Activated CD4-positive, alpha-beta T cell treated with anti-CD3 and anti-CD28 coated beads for 36 hours (primary cell): Measurements from ENCODE around the gene DKK3. TPM values are rescaled to one million over a fixed set of nuclear protein-coding genes. Genes with fewer than 3 reads are reported as not detected.

Experiments
- ATAC-seq: fragments of 200-7000 bp; cut with Tn5 transposase; one replicate; pipeline ENCODE4 v1.10.0; 2021; ENCODE audit warnings: mild to moderate bottlenecking, moderate library complexity
- CTCF ChIA-PET: fragments of 350-600 bp; sonication (Branson Sonifier 250); formaldehyde crosslinking; loops from one replicate; lab custom pipeline; 2021; ENCODE audit warnings: antibody characterized with exemption; lab: Charles Lee
- POLR2A ChIA-PET: fragments of 350-600 bp; sonication (Branson Sonifier 250); formaldehyde crosslinking; loops from one replicate; lab custom pipeline; 2021; ENCODE audit warnings: antibody characterized with exemption, inconsistent platforms; lab: Charles Lee
- DNase-seq: peaks from one replicate; pipeline ENCODE4 v3.0.0-alpha.2; 2020
- H3K27ac Mint-ChIP-seq: one replicate; pipeline ENCODE4 v1.8.0; 2021; ENCODE audit warnings: mixed read lengths
- H3K27me3 Mint-ChIP-seq: one replicate; pipeline ENCODE4 v1.8.0; 2021; ENCODE audit warnings: mixed read lengths
- H3K36me3 Mint-ChIP-seq: one replicate; pipeline ENCODE4 v1.8.0; 2021; ENCODE audit warnings: low read depth, mixed read lengths
- H3K4me1 Mint-ChIP-seq: one replicate; pipeline ENCODE4 v1.8.0; 2021; ENCODE audit warnings: mixed read lengths
- H3K4me3 Mint-ChIP-seq: one replicate; pipeline ENCODE4 v1.8.0; 2021; ENCODE audit warnings: mild to moderate bottlenecking, moderate library complexity, mixed read lengths
- H3K9me3 Mint-ChIP-seq: one replicate; pipeline ENCODE4 v1.8.0; 2021; ENCODE audit warnings: low read depth, mixed read lengths
- intact Hi-C, 2 experiments: fragments of 100-400 bp; cut with DNase I in 1 of 2; cut with micrococcal nuclease in 1 of 2; formaldehyde crosslinking; loops; one replicate each; pipeline versions ENCODE4 v1.14.2 to v1.15.1; 2022 to 2024; cut with DNase I, micrococcal nuclease
- total RNA-seq, 2 experiments: library from RNA; stranded (reverse); gene quantifications; one replicate each; pipeline ENCODE4 v1.2.3, GENCODE V29; 2021

The DKK3 gene
- total RNA-seq, 2 experiments from 2014 or later, result not detected

DNA sequence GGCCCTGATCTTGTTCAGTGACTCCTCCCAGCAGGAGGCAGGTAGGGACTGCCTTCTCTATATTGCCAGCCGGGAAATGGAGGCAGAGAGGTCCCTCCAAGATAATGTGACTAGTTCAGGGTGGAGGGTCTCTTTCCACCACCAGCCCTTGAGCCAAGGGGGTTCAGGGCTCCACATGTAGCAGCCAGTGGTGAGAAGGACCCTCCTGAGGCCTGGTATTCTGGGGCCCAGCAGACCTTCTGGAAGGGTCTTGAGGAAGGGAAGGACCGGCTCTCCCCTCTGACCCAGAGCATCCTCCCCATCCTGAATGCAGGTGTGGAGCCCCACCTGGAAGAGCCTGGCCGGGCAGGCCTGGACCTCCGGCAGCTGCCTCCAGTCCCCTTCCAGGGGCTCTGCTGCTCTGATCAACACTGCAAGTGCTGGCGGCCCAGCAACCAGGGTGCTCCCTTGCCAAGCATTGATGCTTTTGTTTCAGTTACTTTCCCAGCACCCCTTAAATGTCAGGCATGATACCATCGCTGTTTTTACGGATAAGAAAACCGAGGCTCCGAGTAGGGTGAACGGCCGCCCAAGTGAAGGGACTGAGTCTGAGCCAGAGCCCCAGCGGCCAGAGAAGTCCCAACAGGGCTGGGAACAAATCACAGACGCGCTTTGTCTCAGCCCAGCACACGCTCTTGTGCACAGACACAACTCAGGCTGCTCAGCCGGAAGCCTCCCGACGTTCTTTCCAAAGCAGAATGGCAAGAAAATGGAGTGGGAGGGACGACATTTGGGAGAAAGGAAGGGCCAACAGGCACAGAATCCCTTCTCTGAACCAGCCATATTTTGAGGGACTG is 38.8 kb downstream of the DKK3 start:
- POLR2A ChIA-PET, result no interaction called here
- DNase-seq (no peak), ATAC-seq (no peak)
- no peak overlapping the region for H3K4me3 Mint-ChIP-seq
- peaks cover 2% of the 10 kb centered on the region for H3K4me1 Mint-ChIP-seq
- no peaks in the 10 kb centered on the region for H3K36me3 Mint-ChIP-seq
- intact Hi-C loops, result no loop called here
- H3K27ac Mint-ChIP-seq, result no peak overlapping the region
- peaks cover 2% of the 10 kb centered on the region for H3K27me3 Mint-ChIP-seq
- CTCF ChIA-PET, result interaction anchor here (0.5 kb wide), 1 partner anchor 1274 kb away, joined by 4 read pairs; no protein-coding TSS in a partner anchor
- no peaks in the 10 kb centered on the region for H3K9me3 Mint-ChIP-seq

DNA sequence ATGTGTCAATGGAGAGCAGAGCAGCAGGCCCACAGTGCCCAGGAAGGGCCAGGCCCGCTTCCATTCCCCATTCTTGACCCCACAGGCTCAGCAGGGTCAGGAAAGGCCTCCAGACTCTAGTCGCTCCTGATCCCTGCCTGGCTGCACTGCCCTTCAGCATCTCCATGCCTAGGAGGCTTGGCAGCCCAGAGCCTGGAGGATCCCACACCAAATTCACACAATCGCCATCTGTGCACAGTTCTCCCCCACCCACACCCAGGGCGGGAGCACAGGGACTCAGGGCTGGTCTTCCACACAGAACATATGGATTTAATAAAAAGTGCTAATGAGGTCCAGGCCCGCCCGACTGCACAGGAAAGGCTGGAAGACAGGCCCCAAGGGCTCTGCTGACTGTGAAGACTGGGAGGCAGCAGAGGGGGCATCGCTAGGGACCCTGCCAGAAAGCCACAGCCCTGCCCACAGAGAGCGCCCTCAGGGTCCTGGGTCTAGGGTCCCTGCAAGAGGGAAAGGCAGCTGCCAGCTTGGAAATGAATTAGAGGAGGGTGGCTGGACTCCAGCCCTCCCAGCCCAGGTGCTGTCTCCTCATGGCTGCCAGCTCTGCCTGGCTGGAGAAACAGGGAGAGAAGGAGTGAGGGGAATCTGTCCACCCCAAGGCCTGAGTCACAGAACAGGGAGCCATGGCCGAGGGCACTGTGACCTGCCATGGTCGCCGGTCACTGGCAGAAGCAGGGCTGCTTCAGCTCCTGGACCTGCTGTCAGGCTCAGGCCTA is 39.7 kb downstream of the DKK3 start:
- Mint-ChIP-seq H3K4me1 (peaks cover 2% of the 10 kb centered on the region), H3K36me3 (no peaks in the 10 kb centered on the region), H3K9me3 (no peaks in the 10 kb centered on the region), H3K27me3 (peaks cover 2% of the 10 kb centered on the region), H3K4me3 (no peak overlapping the region), H3K27ac (no peak overlapping the region)
- DNase-seq (no peak), ATAC-seq (no peak)
- intact Hi-C loops, result no loop called here
- POLR2A ChIA-PET, result no interaction called here
- CTCF ChIA-PET, result interaction anchor here (0.5 to 3.4 kb wide), 3 partner anchors 10 to 1273 kb away, joined by 3 to 14 read pairs (median 4); no protein-coding TSS in a partner anchor

DNA sequence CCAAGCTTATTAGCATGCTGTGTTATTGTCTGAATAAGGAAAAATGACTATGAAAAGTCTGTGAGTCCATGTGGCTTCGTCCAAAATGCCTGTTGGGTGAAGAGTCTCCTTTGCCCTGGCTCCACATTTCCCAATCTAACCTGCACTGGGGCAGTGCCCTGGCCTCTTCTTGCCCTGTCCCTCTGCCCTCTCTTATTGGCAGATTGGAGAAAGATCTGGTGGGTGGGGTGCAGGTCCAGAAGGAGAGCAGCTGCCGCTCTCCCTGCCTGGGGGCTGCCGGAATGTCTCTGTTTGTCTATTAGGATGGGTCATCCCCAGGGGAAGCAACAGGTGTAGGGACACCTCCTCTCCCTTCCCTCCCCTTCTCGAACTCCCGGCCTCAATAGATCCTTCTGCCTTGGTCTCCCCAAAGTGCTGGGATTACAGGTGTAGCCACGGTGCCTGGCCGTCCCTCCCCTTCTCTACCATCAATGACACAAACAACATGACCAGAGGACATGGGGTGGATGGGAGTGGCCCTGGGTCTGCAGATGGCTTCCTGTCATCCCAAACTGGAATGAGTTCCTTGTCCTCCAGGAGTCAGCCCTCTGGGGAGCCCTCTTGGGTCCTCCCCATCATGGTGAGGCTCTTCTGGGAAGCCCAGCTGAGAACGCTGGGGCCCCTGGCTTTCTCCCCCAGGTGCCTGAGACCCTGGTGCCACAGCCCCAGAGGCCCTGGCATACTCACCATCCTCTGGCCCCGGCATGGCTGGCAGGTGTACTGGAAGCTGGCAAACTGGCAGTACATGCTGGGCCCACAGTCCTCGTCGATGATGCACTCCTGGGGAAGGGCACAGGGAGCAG is 40.5 kb downstream of the DKK3 start:
- ATAC-seq (no peak), DNase-seq (no peak)
- Mint-ChIP-seq H3K27ac (no peak overlapping the region), H3K9me3 (no peaks in the 10 kb centered on the region), H3K36me3 (no peaks in the 10 kb centered on the region), H3K27me3 (peaks cover 2% of the 10 kb centered on the region), H3K4me3 (no peak overlapping the region), H3K4me1 (peaks cover 2% of the 10 kb centered on the region)
- intact Hi-C loops, result loop anchor here (1.0 to 2.0 kb wide), 2 partner anchors 169 kb away; no protein-coding TSS in a partner anchor
- ChIA-PET POLR2A (no interaction called here), CTCF (interaction anchor here (0.6 to 3.4 kb wide), 10 partner anchors 10 to 410 kb away, joined by 3 to 14 read pairs (median 6); no protein-coding TSS in a partner anchor)

DNA sequence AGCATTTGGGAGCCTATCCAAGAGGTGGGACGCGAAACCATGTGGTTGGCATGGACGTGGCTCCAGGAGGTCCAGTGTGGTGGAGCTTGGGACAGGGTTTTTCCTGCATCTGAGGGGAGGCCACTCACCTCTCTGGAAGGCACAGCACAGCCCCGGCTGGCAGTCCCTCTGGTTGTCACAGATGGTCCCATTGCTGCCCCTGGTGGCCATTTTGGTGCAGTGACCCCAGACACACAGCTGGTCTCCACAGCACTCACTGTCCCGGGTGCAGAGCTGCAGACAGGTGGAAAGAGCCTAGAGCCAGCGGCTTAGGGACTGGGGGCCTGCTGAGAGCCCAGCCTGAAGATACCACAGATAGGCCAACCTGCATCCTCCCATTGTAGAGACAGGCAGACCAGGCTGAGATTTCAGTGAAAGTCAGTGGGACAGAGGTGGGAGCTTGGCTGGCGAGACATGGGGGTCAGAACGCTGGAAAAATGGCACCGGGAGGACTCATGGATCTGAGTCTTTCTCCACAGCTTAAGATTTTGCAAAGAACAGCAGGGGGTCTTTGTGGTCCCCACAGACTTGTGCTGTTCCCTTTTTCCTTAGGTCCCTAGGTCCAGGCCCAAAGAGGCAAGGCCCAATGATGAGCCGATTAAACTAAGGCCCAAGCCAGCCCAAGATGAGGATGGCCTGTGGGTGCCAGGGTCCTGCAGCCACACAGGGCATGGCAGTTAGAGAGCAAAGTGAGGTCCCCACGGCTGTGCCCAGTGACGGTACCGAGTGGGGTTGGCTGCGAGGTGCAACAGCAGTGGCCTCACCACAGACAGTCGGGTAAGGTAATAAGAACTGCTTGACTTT is 41.4 kb downstream of the DKK3 start:
- H3K36me3 Mint-ChIP-seq, result no peaks in the 10 kb centered on the region
- POLR2A ChIA-PET, result no interaction called here
- intact Hi-C loops, result loop anchor here (1.0 to 2.0 kb wide), 2 partner anchors 168 kb away; no protein-coding TSS in a partner anchor
- peaks cover 2% of the 10 kb centered on the region for H3K27me3 Mint-ChIP-seq
- CTCF ChIA-PET, result interaction anchor here (0.5 to 3.4 kb wide), 22 partner anchors 9 to 366 kb away, joined by 3 to 14 read pairs (median 4); no protein-coding TSS in a partner anchor
- H3K9me3 Mint-ChIP-seq, result no peaks in the 10 kb centered on the region
- ATAC-seq (peak; percentile 98), DNase-seq (peak; percentile 86)
- peaks cover 4% of the 10 kb centered on the region for H3K4me1 Mint-ChIP-seq
- no peak overlapping the region for H3K4me3 Mint-ChIP-seq
- no peak overlapping the region for H3K27ac Mint-ChIP-seq

DNA sequence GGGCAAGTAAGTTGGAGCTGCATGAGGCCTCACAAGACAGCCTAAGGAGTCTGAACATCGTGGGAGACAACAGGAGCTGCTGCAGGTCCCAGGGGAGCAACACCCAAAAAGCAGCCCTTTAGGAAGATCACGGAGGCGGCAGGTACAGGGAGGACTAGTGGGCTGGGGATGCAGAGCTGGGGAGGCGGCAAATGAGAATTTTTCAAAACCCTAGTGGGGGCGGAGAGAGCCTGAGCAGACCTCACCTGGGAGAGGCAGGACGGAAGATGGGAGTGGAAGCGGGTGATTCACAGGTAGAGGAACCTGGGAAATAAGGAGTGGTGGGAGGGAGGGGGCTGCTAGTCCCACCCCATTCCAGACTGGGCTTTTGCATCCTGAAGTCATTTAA is 42.1 kb downstream of the DKK3 start:
- H3K36me3 Mint-ChIP-seq, result no peaks in the 10 kb centered on the region
- POLR2A ChIA-PET, result no interaction called here
- CTCF ChIA-PET, result interaction anchor here (0.5 to 3.4 kb wide), 16 partner anchors 8 to 168 kb away, joined by 3 to 14 read pairs (median 5); no protein-coding TSS in a partner anchor
- H3K4me3 Mint-ChIP-seq, result no peak overlapping the region
- DNase-seq (no peak), ATAC-seq (no peak)
- no peaks in the 10 kb centered on the region for H3K9me3 Mint-ChIP-seq
- H3K27me3 Mint-ChIP-seq, result peaks cover 2% of the 10 kb centered on the region
- peaks cover 5% of the 10 kb centered on the region for H3K4me1 Mint-ChIP-seq
- intact Hi-C loops, result loop anchor here in 1 of 2 experiments (2.0 kb wide), 1 partner anchor 168 kb away; no protein-coding TSS in a partner anchor
- H3K27ac Mint-ChIP-seq, result no peak overlapping the region

DNA sequence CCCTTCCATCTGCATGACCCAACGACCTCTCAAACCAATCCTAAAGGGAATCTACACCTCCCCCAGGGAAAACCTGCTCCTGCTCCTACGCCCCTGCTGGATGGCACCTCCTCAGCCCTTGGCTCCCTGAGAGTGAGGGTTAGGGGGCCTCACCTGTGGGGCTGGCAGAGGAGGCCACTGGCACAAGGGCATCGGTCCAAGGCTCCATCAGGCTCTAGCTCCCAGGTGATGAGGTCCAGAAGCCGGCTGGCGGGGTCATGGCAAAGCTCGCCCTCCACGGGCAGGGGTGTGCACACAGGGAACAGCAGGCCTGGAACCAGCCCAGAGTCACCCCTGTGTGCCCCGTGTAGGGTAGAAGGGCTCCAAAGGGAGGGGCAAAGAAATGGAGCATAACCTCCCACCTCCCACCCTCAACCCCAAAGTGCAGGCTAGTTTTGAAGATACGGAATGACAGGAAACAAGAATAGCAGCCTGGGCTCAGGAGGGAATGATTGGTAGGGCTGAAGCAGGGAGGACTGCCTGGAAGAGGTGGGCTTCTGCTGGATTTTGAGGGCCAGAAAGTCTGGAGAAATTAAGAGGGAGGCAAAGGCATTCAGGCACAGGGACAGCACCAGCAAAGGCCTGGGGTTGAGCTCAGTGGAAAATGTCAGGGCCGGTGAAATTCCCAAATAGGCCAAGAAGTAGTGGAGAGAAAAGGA is 42.6 kb downstream of the DKK3 start:
- intact Hi-C loops, result loop anchor here in 1 of 2 experiments (2.0 kb wide), 1 partner anchor 167 kb away; no protein-coding TSS in a partner anchor
- Mint-ChIP-seq H3K27ac (no peak overlapping the region), H3K4me3 (no peak overlapping the region), H3K9me3 (no peaks in the 10 kb centered on the region), H3K27me3 (peaks cover 2% of the 10 kb centered on the region), H3K4me1 (peaks cover 11% of the 10 kb centered on the region), H3K36me3 (no peaks in the 10 kb centered on the region)
- POLR2A ChIA-PET, result no interaction called here
- ATAC-seq, result no peak
- CTCF ChIA-PET, result interaction anchor here (0.6 to 3.4 kb wide), 8 partner anchors 7 to 177 kb away, joined by 3 to 14 read pairs (median 4); no protein-coding TSS in a partner anchor
- DNase-seq, result no peak

DNA sequence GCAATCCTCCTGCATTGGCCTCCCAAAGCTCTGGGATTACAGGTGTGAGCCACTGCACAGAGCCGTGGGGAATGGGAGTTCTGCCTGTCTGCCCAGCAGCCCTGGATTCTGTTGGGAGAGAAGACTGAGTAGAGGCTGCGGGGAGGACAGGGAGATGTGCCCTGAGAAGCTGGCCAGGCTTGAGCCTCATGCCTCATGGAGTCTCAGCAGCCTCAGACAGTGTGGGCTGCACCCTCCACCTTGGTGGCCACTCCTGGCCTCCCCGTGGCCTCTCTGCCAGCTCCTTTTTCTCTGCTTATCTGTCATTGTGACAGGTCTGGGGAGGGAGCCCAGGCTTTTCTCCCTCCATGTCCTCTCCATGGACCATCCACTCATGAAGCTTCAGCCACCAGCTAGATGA is 43.2 kb downstream of the DKK3 start:
- POLR2A ChIA-PET, result no interaction called here
- intact Hi-C loops, result no loop called here
- ATAC-seq, result no peak
- Mint-ChIP-seq H3K4me3 (no peak overlapping the region), H3K27ac (no peak overlapping the region), H3K36me3 (no peaks in the 10 kb centered on the region), H3K27me3 (peaks cover 2% of the 10 kb centered on the region), H3K4me1 (peaks cover 17% of the 10 kb centered on the region), H3K9me3 (no peaks in the 10 kb centered on the region)
- DNase-seq, result no peak
- CTCF ChIA-PET, result interaction anchor here (0.6 to 3.4 kb wide), 3 partner anchors 7 to 177 kb away, joined by 3 to 14 read pairs (median 3); no protein-coding TSS in a partner anchor

DNA sequence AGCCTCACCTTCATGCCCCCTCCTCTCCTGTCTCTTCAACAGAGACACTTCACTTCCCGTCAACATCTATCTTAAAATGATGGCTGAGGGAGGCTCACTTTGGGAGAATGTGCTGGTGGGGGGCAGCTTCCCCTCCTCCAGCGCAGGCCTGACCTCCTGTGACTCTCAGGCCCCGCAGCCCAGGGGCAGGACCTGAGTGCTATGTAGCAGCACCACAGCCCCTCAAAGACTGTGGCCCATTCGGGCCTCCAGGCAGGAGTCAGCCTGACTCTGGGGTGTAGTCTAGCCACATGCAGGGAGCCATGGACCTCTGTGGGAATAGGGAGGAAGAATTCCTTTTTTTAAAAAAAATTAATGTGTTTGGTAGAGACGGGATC is 43.7 kb downstream of the DKK3 start:
- intact Hi-C loops, result no loop called here
- DNase-seq (no peak), ATAC-seq (no peak)
- POLR2A ChIA-PET, result no interaction called here
- H3K27ac Mint-ChIP-seq, result no peak overlapping the region
- H3K36me3 Mint-ChIP-seq, result no peaks in the 10 kb centered on the region
- H3K4me3 Mint-ChIP-seq, result no peak overlapping the region
- no peaks in the 10 kb centered on the region for H3K9me3 Mint-ChIP-seq
- peaks cover 2% of the 10 kb centered on the region for H3K27me3 Mint-ChIP-seq
- CTCF ChIA-PET, result interaction anchor here (1.1 kb wide), 1 partner anchor 166 kb away, joined by 3 read pairs; no protein-coding TSS in a partner anchor
- H3K4me1 Mint-ChIP-seq, result peaks cover 21% of the 10 kb centered on the region

DNA sequence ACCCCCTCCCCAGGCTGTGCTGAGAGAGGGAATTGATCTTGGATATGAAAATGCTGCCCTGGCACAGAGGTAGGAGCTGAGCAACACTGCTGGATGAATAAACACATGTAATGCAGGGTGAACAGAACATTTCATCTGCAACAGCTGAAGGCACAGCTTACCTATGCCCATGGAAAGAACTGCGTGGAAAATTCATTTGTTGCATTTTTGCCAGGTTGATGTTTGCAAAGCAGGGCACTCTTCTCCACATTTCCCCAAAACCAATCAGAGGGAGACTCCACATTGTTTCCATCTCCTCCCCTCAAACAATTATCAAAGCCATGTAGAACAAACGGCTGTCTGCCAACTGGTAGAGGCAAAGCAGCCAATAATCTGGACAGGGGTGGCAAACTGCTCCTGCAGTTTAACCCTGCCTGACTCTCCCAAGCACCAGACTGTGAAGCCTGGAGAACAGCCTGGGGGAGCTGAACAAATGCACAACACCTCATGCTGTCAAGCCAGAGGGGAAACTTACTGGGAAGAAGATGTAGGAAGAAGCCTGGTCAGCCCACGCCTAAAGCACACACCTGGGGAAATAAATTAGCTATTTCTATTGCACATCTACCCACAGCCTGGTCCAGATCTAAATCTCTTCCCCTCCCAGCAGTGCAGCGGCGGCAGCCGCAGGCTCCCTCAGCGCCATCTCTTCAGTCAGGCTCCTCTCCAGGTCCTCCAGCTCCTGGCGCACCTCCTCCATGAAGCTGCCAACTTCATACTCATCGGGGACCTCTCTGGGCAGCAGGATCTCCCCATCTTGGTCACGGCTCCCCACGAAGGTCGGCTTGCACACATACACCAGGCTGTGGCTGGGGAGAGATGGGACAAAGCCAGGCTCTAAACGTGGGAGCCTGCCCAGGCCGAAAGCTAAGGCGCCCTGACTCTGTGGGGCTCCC is 44.3 kb downstream of the DKK3 start:
- Mint-ChIP-seq H3K36me3 (no peaks in the 10 kb centered on the region), H3K4me3 (no peak overlapping the region), H3K9me3 (no peaks in the 10 kb centered on the region), H3K27ac (no peak overlapping the region), H3K27me3 (peaks cover 2% of the 10 kb centered on the region), H3K4me1 (peaks cover 28% of the 10 kb centered on the region)
- ChIA-PET POLR2A (no interaction called here), CTCF (interaction anchor here (1.1 kb wide), 1 partner anchor 166 kb away, joined by 3 read pairs; no protein-coding TSS in a partner anchor)
- ATAC-seq (no peak), DNase-seq (no peak)
- intact Hi-C loops, result no loop called here
